ENCODE data around the gene TOMM34. TPM values are rescaled to one million over a fixed set of nuclear protein-coding genes. Genes with fewer than 3 reads are reported as not detected.

Gene TOMM34
- polyA plus RNA-seq, 4 donors: 37.3 to 43.7 (median 41.1) TPM

DNA sequence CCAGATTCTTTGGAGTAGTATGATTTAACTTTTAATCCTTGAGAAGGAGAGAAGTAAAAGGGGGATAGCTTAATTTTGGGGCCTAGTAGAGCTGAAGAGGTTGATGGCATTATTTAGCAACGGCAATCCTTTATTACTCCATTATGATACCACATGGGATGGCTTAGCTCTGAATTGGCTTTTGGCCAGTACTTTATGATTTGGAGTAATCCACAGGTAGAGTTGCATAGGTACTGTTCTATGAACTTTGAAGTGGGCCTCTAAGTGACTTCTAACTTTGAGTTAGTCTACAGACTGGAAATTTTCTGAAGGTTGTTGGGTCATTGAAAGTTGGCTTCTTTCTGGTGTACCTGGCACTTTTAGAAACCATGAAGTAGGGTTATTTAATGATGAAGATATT, 63.1 kb downstream of the TOMM34 start:
- DNase-seq (ENCODE audit: low read depth in 4 of 4, low spot score in 2 of 4): no peak

DNA sequence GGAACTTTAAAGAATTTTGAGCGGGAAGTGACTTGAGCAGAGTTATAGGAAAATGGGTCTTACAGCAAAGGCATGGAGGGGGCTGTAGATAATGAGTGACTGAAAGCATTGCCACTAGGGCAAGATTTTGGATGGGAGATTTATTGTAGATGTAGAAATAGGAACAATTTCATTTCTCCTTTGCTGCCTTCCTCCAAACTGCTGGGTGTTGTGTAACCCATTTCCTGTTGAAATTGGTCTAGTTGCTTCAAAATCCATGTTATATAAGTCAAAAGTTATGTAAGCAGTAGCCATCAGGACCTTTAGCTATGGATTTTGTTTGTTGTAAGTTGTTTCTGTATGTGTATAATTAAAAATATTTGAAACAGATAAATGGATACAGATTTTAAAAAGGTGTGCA, 63.6 kb downstream of the TOMM34 start:
- no peak for DNase-seq (ENCODE audit: low read depth in 4 of 4, low spot score in 2 of 4)

DNA sequence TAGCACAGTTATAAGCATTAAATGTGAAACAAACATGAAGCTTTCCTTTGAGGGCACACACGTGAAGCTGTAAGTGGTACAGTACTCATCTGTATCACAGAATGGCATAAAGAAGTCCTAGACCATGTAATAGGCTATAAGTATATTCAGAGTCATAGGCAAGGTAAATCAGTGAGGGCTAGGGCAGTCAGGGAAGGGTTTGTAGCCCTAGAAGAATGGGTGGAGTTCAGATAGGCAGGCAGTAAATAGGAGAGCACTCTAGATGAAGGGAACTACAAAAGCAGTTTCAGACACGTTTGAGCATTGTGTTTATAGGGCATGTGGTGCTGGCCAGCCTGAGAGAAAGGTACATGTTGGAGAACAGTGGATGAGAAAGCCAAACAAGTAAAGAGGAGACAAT, 65.2 kb downstream of the TOMM34 start:
- no peak for DNase-seq (ENCODE audit: low read depth in 4 of 4, low spot score in 2 of 4)

Other genes starting within 250 kb of the TOMM34 start
- gene CCN5, start 245.0 kb downstream of the TOMM34 start, polyA plus RNA-seq (ENCODE audit: insufficient read length in 4 of 4): under 1 TPM in 3 of 4 donors, not detected in 1; 0.10 to 0.34 (median 0.19) TPM
- gene KCNK15, start 214.5 kb downstream of the TOMM34 start, polyA plus RNA-seq (ENCODE audit: insufficient read length in 4 of 4): under 1 TPM in 2 of 4 donors, not detected in 2; 0.11 to 0.19 TPM
- 1 to 10 TPM in 1 of 4 donors, under 1 TPM in 3; 0.54 to 1.0 (median 0.79) TPM for gene RIMS4, start 149.9 kb downstream of the TOMM34 start, polyA plus RNA-seq (ENCODE audit: insufficient read length in 4 of 4)
- 100 to 1,000 TPM; 205 to 231 (median 216) TPM for gene YWHAB, start 74.7 kb downstream of the TOMM34 start, polyA plus RNA-seq (ENCODE audit: insufficient read length in 4 of 4)
- 100 to 1,000 TPM in 1 of 4 donors, 10 to 100 TPM in 3; 25.2 to 104 (median 49.4) TPM for gene PABPC1L, start 50.3 kb downstream of the TOMM34 start, polyA plus RNA-seq (ENCODE audit: insufficient read length in 4 of 4)
- 10 to 100 TPM; 15.5 to 21.1 (median 18.2) TPM for gene STK4, start 6.1 kb upstream of the TOMM34 start, polyA plus RNA-seq (ENCODE audit: insufficient read length in 4 of 4)
- under 1 TPM; 0.51 to 0.65 (median 0.52) TPM for gene KCNS1, start 140.7 kb upstream of the TOMM34 start, polyA plus RNA-seq (ENCODE audit: insufficient read length in 4 of 4)
- not detected for gene WFDC5, start 154.8 kb upstream of the TOMM34 start, polyA plus RNA-seq (ENCODE audit: insufficient read length in 4 of 4)
- not detected for gene WFDC12, start 164.1 kb upstream of the TOMM34 start, polyA plus RNA-seq (ENCODE audit: insufficient read length in 4 of 4)
- gene PI3, start 214.5 kb upstream of the TOMM34 start, polyA plus RNA-seq (ENCODE audit: insufficient read length in 4 of 4): under 1 TPM in 1 of 4 donors, not detected in 3; 0.27 TPM
- not detected for gene SEMG1, start 246.6 kb upstream of the TOMM34 start, polyA plus RNA-seq (ENCODE audit: insufficient read length in 4 of 4)